ENCODE results near the gene THAP7. TPM values are rescaled to one million over a fixed set of nuclear protein-coding genes. Genes with fewer than 3 reads are reported as not detected.

The THAP7 gene
- total and polyA plus RNA-seq, 9 of the 15 experiments (the other 6 are each of a cell fraction or from before 2014, with no cell fraction given), result 7.9 to 263 (median 84.1) TPM

GRCh38 chr22:20981787-20982562, 19.9 kb downstream of the THAP7 start, which contains the start of gene LZTR1 (continued):
- no peak for TF ChIP-seq COPS2 (conservative IDR thresholded peaks at IDR 0.05)
- no peak for TF ChIP-seq SAFB2 (IDR thresholded peaks at IDR 0.05; ENCODE audit: borderline replicate concordance, low read depth, low read length, severe bottlenecking)
- no peak for TF ChIP-seq ZNF507 (tag; conservative IDR thresholded peaks at IDR 0.05)
- TF ChIP-seq GMEB1 (CRISPR knock-in tag; IDR thresholded peaks at IDR 0.05), result peak; percentile 98
- peak; percentile 91; the same call in 1 of the 2 replicates for TF ChIP-seq ZNF212 (CRISPR knock-in tag; IDR thresholded peaks at IDR 0.05)
- TF ChIP-seq RAD21 (CRISPR knock-in tag; conservative IDR thresholded peaks at IDR 0.05 in 1 of 2, IDR thresholded peaks at IDR 0.05 in 1 of 2), result peak; percentile 97
- TF ChIP-seq CTCF (IDR thresholded peaks at IDR 0.05 in 2 of 3, conservative IDR thresholded peaks at IDR 0.05 in 1 of 3; ENCODE audit: insufficient read depth in 2 of 3, low read depth in 1 of 3, low read length in 3 of 3), result peak; percentile 99 to 100 (median 99)
- no peak for TF ChIP-seq ZBED1 (IDR thresholded peaks at IDR 0.05)
- TF ChIP-seq YY1 (IDR thresholded peaks at IDR 0.05; ENCODE audit: borderline replicate concordance in 1 of 3, control insufficient read depth in 1 of 3, extremely low read depth in 1 of 3, insufficient read depth in 3 of 3, insufficient read length in 1 of 3, insufficient replicate concordance in 2 of 3, low read depth in 1 of 3, low read length in 2 of 3), result peak in 2 of 3 experiments; percentile 42 to 86
- TF ChIP-seq KDM5B (IDR thresholded peaks at IDR 0.05; ENCODE audit: insufficient replicate concordance, low read depth, low read length), result peak; percentile 100
- TF ChIP-seq ATF2 (CRISPR knock-in tag; IDR thresholded peaks at IDR 0.05), result no peak
- peak; percentile 73 for TF ChIP-seq JUN (IDR thresholded peaks at IDR 0.05; ENCODE audit: borderline replicate concordance, low read depth, low read length)
- no peak for TF ChIP-seq JUN (CRISPR knock-in tag; IDR thresholded peaks at IDR 0.05; ENCODE audit: borderline replicate concordance)
- TF ChIP-seq GTF3C2 (IDR thresholded peaks at IDR 0.05; ENCODE audit: borderline replicate concordance, extremely low read depth, insufficient read length), result no peak
- no peak for TF ChIP-seq ZNF589 (CRISPR knock-in tag; IDR thresholded peaks at IDR 0.05; ENCODE audit: low read depth)
